ENCODE data around the gene RPL39. TPM values are rescaled to one million over a fixed set of nuclear protein-coding genes. Genes with fewer than 3 reads are reported as not detected.
"Not testable (repeated sequence)": the region's sequence is repeated elsewhere in the genome, so short reads cannot be mapped to it uniquely, and the experiment has no call there.

RPL39 gene
- 5,508 TPM for total RNA-seq
- 11,737 TPM for polyA plus RNA-seq
- long read RNA-seq, donor 1, transcript RPL39-201 (3 exons, 401 nt) = major isoform, 21 of 22 reads
- long read RNA-seq, donor 1, partial matches to known transcripts = 0 of 22 reads
- long read RNA-seq, donor 1, other reads (novel, unspliced or antisense) = 0 of 22 reads
- long read RNA-seq, donor 2, transcript RPL39-201 (3 exons, 401 nt) = major isoform, 239 of 250 reads
- long read RNA-seq, donor 2, transcript RPL39-202 (2 exons, 1,915 nt) = minor isoform, 11 of 250 reads
- long read RNA-seq, donor 2, partial matches to known transcripts = 0 of 250 reads
- long read RNA-seq, donor 2, other reads (novel, unspliced or antisense) = 0 of 250 reads
- long read RNA-seq, donor 3, transcript RPL39-202 (2 exons, 1,915 nt) = minor isoform, 10 of 295 reads
- long read RNA-seq, donor 3, transcript RPL39-201 (3 exons, 401 nt) = major isoform, 261 of 295 reads
- long read RNA-seq, donor 3, partial matches to known transcripts = 24 of 295 reads
- long read RNA-seq, donor 3, other reads (novel, unspliced or antisense) = 0 of 295 reads
- long read RNA-seq, donor 4, transcript RPL39-201 (3 exons, 401 nt) = major isoform, 126 of 131 reads
- long read RNA-seq, donor 4, transcript RPL39-202 (2 exons, 1,915 nt) = minor isoform, 5 of 131 reads
- long read RNA-seq, donor 4, partial matches to known transcripts = 0 of 131 reads
- long read RNA-seq, donor 4, other reads (novel, unspliced or antisense) = 0 of 131 reads
- long read RNA-seq, donor 5, transcript RPL39-201 (3 exons, 401 nt) = major isoform, 466 of 520 reads
- long read RNA-seq, donor 5, transcript RPL39-202 (2 exons, 1,915 nt) = minor isoform, 16 of 520 reads
- long read RNA-seq, donor 5, partial matches to known transcripts = 38 of 520 reads
- long read RNA-seq, donor 5, other reads (novel, unspliced or antisense) = 0 of 520 reads
- long read RNA-seq, donor 6, transcript RPL39-202 (2 exons, 1,915 nt) = minor isoform, 6 of 130 reads
- long read RNA-seq, donor 6, transcript RPL39-201 (3 exons, 401 nt) = major isoform, 124 of 130 reads
- long read RNA-seq, donor 6, partial matches to known transcripts = 0 of 130 reads
- long read RNA-seq, donor 6, other reads (novel, unspliced or antisense) = 0 of 130 reads
- long read RNA-seq, donor 7, transcript RPL39-202 (2 exons, 1,915 nt) = minor isoform, 6 of 166 reads
- long read RNA-seq, donor 7, transcript RPL39-201 (3 exons, 401 nt) = major isoform, 153 of 166 reads
- long read RNA-seq, donor 7, partial matches to known transcripts = 7 of 166 reads
- long read RNA-seq, donor 7, other reads (novel, unspliced or antisense) = 0 of 166 reads
- long read RNA-seq, donor 8, transcript RPL39-201 (3 exons, 401 nt) = major isoform, 61 of 64 reads
- long read RNA-seq, donor 8, partial matches to known transcripts = 0 of 64 reads
- long read RNA-seq, donor 8, other reads (novel, unspliced or antisense) = 0 of 64 reads
- long read RNA-seq, donor 9, transcript RPL39-201 (3 exons, 401 nt) = major isoform, 125 of 126 reads
- long read RNA-seq, donor 9, partial matches to known transcripts = 0 of 126 reads
- long read RNA-seq, donor 9, other reads (novel, unspliced or antisense) = 0 of 126 reads
- long read RNA-seq, donor 10, transcript RPL39-202 (2 exons, 1,915 nt) = minor isoform, 5 of 148 reads
- long read RNA-seq, donor 10, transcript RPL39-201 (3 exons, 401 nt) = major isoform, 134 of 148 reads
- long read RNA-seq, donor 10, partial matches to known transcripts = 9 of 148 reads
- long read RNA-seq, donor 10, other reads (novel, unspliced or antisense) = 0 of 148 reads

DNA sequence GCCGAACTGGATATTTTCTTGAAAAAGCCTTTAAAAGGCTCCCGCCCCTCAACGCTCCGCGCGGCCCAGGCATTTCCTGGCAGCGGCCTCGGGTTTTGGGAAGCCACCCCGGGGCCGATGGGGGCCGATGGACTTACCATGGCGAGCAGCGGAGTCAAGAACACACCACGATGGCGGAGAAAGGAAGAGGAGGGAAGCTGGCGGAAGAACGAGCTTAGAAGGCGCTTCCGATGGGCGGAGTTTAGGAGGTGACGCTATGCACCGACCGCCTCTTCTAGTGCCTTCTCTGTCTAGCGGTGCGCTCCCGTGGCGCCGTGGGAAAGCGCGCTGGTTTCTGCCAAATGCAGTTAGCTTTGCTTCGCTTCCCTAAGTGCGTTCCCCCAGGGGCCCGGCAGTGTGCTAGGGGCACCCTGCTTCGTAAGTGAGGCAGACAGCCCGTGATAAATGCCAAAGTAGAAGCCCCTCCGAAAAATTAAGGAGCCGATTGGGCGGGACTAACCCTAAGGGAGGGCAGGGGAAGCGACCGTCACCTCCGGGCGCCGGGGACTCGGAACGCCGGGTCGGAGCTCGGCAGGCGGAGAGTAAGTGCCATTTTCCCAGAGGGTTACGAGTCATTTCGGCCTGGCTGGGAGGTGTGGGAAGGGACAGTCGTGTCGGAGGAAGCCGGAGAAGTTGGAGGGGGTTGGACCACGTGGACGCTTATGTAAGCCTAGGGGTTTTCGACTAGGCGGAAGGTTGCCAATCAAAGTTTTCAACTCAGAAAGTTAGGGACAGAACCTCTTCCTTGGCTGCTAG, at the start of gene RPL39:
Gene RPL39, minus strand, starts transcription at position 194 of the 795 bp plus-strand sequence. Its CDS starts 54 bp downstream, at position 140.
- WGBS = under 1% methylated on average over 58 of the region's 58 CpGs

DNA sequence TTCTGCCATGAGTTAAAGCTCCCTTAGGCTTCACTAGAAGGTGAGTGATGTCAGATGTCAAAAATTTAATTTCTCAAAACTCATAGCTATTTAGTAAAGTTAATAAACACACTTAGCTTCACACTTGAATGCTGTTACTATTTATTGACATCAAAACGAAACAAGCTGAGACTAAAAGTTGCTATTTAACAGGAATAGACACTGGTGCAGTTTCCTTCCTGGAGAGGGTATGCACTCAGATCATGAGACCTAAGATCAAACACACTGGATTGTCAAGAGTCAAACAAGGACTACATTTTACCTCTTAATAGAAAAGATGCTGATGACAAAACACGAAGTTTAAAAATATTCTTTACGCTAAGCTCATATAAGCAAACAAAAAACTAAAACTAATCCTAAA, 42.5 kb upstream of the RPL39 start:
- DNase-seq (ENCODE audit: low read depth in 6 of 9, low spot score in 9 of 9) = no peak
- Histone ChIP-seq H3K27me3 (ENCODE audit: control insufficient read depth in 2 of 2, insufficient read depth in 1 of 2, low read length in 1 of 2) (no peaks in the 10 kb centered on the region), H3K27ac (ENCODE audit: low read depth in 1 of 2, low read length in 1 of 2) (no peak overlapping the region), H3K4me1 (ENCODE audit: control insufficient read depth in 2 of 2, insufficient read depth in 2 of 2, low read length in 2 of 2) (no peaks in the 10 kb centered on the region), H3K36me3 (ENCODE audit: control insufficient read depth in 2 of 2, insufficient read depth in 2 of 2, low read length in 1 of 2) (peaks cover 17 to 44% of the 10 kb centered on the region in 2 donors), H3K4me3 (ENCODE audit: low read length in 2 of 2) (no peak overlapping the region), H3K9me3 (ENCODE audit: control insufficient read depth in 2 of 2, insufficient read depth in 1 of 2, low read length in 1 of 2) (no peaks in the 10 kb centered on the region)
- 92% methylated on average over 3 of the region's 3 CpGs for WGBS

More for the DNA sequence above, at the start of gene RPL39:
- peaks cover 0 to 2% of the 10 kb centered on the region in 2 donors for H3K27me3 ChIP-seq (ENCODE audit: control insufficient read depth in 2 of 2, insufficient read depth in 1 of 2, low read length in 1 of 2)
- peaks cover 8 to 31% of the 10 kb centered on the region in 2 donors for H3K36me3 ChIP-seq (ENCODE audit: control insufficient read depth in 2 of 2, insufficient read depth in 2 of 2, low read length in 1 of 2)
- H3K4me1 ChIP-seq (ENCODE audit: control insufficient read depth in 2 of 2, insufficient read depth in 2 of 2, low read length in 2 of 2) = peaks cover 0 to 13% of the 10 kb centered on the region in 2 donors
- H3K27ac ChIP-seq (ENCODE audit: low read depth in 1 of 2, low read length in 1 of 2) = peak within 1 kb of the TSS; percentile 94 to 100
- peak within 1 kb of the TSS; percentile 76 to 89 for H3K4me3 ChIP-seq (ENCODE audit: low read length in 2 of 2)
- H3K9me3 ChIP-seq (ENCODE audit: control insufficient read depth in 2 of 2, insufficient read depth in 1 of 2, low read length in 1 of 2) = peaks cover 0 to 5% of the 10 kb centered on the region in 2 donors
- peak; percentile 69 to 94 (median 81) for DNase-seq (ENCODE audit: low read depth in 6 of 9, low spot score in 9 of 9)

- 94% methylated on average over 5 of the region's 5 CpGs for WGBS
- Histone ChIP-seq H3K36me3 (ENCODE audit: control insufficient read depth in 2 of 2, insufficient read depth in 2 of 2, low read length in 1 of 2) (peaks cover 0 to 10% of the 10 kb centered on the region in 2 donors), H3K4me3 (ENCODE audit: low read length in 2 of 2) (no peak overlapping the region), H3K9me3 (ENCODE audit: control insufficient read depth in 2 of 2, insufficient read depth in 1 of 2, low read length in 1 of 2) (no peaks in the 10 kb centered on the region), H3K27me3 (ENCODE audit: control insufficient read depth in 2 of 2, insufficient read depth in 1 of 2, low read length in 1 of 2) (no peaks in the 10 kb centered on the region), H3K4me1 (ENCODE audit: control insufficient read depth in 2 of 2, insufficient read depth in 2 of 2, low read length in 2 of 2) (no peaks in the 10 kb centered on the region), H3K27ac (ENCODE audit: low read depth in 1 of 2, low read length in 1 of 2) (no peak overlapping the region)
- DNase-seq (ENCODE audit: low read depth in 6 of 9, low spot score in 9 of 9) = no peak
Measured at GRCh38 chrX:119828446-119828845, 37.0 kb upstream of the RPL39 start.

- Histone ChIP-seq H3K9me3 (ENCODE audit: control insufficient read depth in 2 of 2, insufficient read depth in 1 of 2, low read length in 1 of 2) (no peaks in the 10 kb centered on the region), H3K27me3 (ENCODE audit: control insufficient read depth in 2 of 2, insufficient read depth in 1 of 2, low read length in 1 of 2) (no peaks in the 10 kb centered on the region), H3K27ac (ENCODE audit: low read depth in 1 of 2, low read length in 1 of 2) (no peak overlapping the region), H3K36me3 (ENCODE audit: control insufficient read depth in 2 of 2, insufficient read depth in 2 of 2, low read length in 1 of 2) (peaks cover 0 to 2% of the 10 kb centered on the region in 2 donors), H3K4me3 (ENCODE audit: low read length in 2 of 2) (no peak overlapping the region), H3K4me1 (ENCODE audit: control insufficient read depth in 2 of 2, insufficient read depth in 2 of 2, low read length in 2 of 2) (peaks cover 0 to 2% of the 10 kb centered on the region in 2 donors)
- 90% methylated on average over 7 of the region's 7 CpGs for WGBS
- DNase-seq (ENCODE audit: low read depth in 6 of 9, low spot score in 9 of 9) = peak in 1 of 9 donors; percentile 9
Measured at GRCh38 chrX:119826399-119826959, 35.0 kb upstream of the RPL39 start.

DNA sequence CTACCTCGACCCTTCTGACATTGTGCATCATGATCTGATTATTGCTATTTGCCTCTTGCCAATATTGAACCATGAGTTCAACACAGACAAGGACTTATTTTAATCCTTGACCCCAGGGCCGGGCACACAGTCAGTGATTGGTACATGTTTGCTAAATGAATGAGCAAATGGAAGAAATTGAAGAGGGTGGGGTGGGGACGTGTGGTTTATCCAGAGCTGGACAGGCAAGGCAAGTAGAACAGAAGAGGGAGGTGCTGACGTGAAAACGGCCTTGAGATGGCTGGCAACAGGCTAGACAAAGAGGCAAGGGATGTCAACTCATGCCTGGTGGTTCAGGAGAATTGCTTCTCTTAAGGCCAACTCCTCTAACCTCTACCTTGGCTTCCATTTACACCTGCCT, 32.8 kb upstream of the RPL39 start:
- 100% methylated on average over 2 of the region's 5 CpGs for WGBS
- not testable (repeated sequence) for DNase-seq (ENCODE audit: low read depth in 6 of 9, low spot score in 9 of 9); H3K4me1 ChIP-seq (ENCODE audit: control insufficient read depth in 2 of 2, insufficient read depth in 2 of 2, low read length in 2 of 2); H3K27ac ChIP-seq (ENCODE audit: low read depth in 1 of 2, low read length in 1 of 2); H3K4me3 ChIP-seq (ENCODE audit: low read length in 2 of 2); H3K27me3 ChIP-seq (ENCODE audit: control insufficient read depth in 2 of 2, insufficient read depth in 1 of 2, low read length in 1 of 2); H3K36me3 ChIP-seq (ENCODE audit: control insufficient read depth in 2 of 2, insufficient read depth in 2 of 2, low read length in 1 of 2); H3K9me3 ChIP-seq (ENCODE audit: control insufficient read depth in 2 of 2, insufficient read depth in 1 of 2, low read length in 1 of 2)

DNA sequence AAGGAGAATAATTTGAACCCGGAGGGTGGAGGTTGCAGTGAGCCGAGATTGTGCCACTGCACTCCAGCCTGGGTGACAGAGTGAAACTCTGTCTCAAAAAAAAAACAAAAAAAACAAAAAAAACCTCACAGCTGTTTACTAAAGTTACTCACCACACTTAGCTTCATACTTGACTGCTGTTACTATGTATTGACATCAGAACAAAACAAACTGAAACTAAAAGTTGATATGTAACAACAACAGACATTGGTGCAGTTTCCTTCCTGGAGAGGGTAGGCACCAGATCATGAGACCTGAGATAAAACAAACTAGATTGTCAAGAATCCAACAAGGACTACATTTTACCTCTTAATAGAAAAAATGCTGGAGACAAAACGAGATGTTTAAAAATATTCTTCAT, 30.3 kb upstream of the RPL39 start:
- not testable (repeated sequence) for H3K4me1 ChIP-seq (ENCODE audit: control insufficient read depth in 2 of 2, insufficient read depth in 2 of 2, low read length in 2 of 2); H3K27me3 ChIP-seq (ENCODE audit: control insufficient read depth in 2 of 2, insufficient read depth in 1 of 2, low read length in 1 of 2); H3K4me3 ChIP-seq (ENCODE audit: low read length in 2 of 2); H3K9me3 ChIP-seq (ENCODE audit: control insufficient read depth in 2 of 2, insufficient read depth in 1 of 2, low read length in 1 of 2); H3K36me3 ChIP-seq (ENCODE audit: control insufficient read depth in 2 of 2, insufficient read depth in 2 of 2, low read length in 1 of 2)
- peak overlapping the region in 1 of 2 donors; percentile 15 for H3K27ac ChIP-seq (ENCODE audit: low read depth in 1 of 2, low read length in 1 of 2)
- 55% methylated on average over 3 of the region's 3 CpGs for WGBS
- DNase-seq (ENCODE audit: low read depth in 6 of 9, low spot score in 9 of 9) = peak in 8 of 9 donors; percentile 1 to 72 (median 23)

DNA sequence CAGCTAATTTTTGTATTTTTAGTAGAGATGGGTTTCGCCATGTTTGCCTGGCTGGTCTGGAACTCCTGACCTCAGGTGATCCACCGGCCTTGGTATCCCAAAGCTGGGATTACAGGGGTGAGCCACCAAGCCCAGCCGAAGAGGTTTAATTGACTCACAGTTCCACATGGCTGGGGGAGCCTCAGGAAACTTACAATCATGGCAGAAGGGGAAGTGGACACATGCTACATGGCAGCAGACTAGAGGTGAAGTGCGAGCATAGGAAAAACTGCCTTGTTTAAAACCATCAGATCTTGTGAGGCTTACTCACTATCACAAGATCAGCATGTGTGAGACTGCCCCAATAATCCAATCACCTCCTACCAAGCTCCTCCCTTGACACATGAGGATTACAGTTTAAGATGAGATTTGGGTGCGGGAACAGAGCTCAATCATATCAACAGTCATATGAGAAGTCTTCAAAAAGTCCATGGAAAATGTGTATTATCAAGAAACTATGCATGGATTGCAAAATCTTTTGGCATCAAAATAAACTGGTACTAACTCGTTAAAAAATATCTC, 25.8 kb upstream of the RPL39 start:
- Histone ChIP-seq H3K4me3 (ENCODE audit: low read length in 2 of 2) (no peak overlapping the region), H3K27ac (ENCODE audit: low read depth in 1 of 2, low read length in 1 of 2) (no peak overlapping the region), H3K27me3 (ENCODE audit: control insufficient read depth in 2 of 2, insufficient read depth in 1 of 2, low read length in 1 of 2) (no peaks in the 10 kb centered on the region), H3K9me3 (ENCODE audit: control insufficient read depth in 2 of 2, insufficient read depth in 1 of 2, low read length in 1 of 2) (no peaks in the 10 kb centered on the region), H3K4me1 (ENCODE audit: control insufficient read depth in 2 of 2, insufficient read depth in 2 of 2, low read length in 2 of 2) (peaks cover 0 to 3% of the 10 kb centered on the region in 2 donors), H3K36me3 (ENCODE audit: control insufficient read depth in 2 of 2, insufficient read depth in 2 of 2, low read length in 1 of 2) (no peaks in the 10 kb centered on the region)
- no peak for DNase-seq (ENCODE audit: low read depth in 6 of 9, low spot score in 9 of 9)
- 95% methylated on average over 6 of the region's 6 CpGs for WGBS

Measured in thymus (tissue), 14 donors.